GM12872 (cell line): ENCODE measurements around the gene CFAP107.

Experiments
- TF ChIP-seq, protein P1 (sequence below): IDR thresholded peaks from 3 replicates; pipeline ENCODE4 v1.5.1; 2011; ENCODE audit warnings: low read depth, mild to moderate bottlenecking, low read length, moderate library complexity; ENCODE audit not compliant: insufficient read depth

Gene CFAP107

GRCh38 chr1:12722626-12723025, 23.4 kb upstream of the CFAP107 start:
- TF ChIP-seq, protein P1, sequence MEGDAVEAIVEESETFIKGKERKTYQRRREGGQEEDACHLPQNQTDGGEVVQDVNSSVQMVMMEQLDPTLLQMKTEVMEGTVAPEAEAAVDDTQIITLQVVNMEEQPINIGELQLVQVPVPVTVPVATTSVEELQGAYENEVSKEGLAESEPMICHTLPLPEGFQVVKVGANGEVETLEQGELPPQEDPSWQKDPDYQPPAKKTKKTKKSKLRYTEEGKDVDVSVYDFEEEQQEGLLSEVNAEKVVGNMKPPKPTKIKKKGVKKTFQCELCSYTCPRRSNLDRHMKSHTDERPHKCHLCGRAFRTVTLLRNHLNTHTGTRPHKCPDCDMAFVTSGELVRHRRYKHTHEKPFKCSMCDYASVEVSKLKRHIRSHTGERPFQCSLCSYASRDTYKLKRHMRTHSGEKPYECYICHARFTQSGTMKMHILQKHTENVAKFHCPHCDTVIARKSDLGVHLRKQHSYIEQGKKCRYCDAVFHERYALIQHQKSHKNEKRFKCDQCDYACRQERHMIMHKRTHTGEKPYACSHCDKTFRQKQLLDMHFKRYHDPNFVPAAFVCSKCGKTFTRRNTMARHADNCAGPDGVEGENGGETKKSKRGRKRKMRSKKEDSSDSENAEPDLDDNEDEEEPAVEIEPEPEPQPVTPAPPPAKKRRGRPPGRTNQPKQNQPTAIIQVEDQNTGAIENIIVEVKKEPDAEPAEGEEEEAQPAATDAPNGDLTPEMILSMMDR = no peak

DNA sequence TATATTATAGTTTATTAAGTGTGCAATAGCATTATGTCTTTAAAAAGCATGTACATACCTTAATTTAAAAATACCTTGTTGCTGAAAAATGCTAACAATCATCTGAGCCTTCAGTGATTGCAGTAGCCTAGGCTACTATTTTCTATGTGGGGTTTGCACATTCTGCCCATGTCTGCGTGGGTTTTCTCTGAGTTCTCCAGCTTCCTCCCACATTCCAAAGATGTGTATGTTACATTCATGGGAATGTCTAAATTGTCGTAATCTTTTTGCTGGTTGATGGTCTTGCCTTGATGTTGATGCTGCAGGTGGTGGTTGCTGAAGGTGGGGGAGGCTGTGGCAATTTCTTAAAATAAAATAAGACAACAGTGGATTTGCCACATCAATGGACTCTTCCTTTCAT, 17.6 kb upstream of the CFAP107 start:
- TF ChIP-seq, protein P1 = no peak

DNA sequence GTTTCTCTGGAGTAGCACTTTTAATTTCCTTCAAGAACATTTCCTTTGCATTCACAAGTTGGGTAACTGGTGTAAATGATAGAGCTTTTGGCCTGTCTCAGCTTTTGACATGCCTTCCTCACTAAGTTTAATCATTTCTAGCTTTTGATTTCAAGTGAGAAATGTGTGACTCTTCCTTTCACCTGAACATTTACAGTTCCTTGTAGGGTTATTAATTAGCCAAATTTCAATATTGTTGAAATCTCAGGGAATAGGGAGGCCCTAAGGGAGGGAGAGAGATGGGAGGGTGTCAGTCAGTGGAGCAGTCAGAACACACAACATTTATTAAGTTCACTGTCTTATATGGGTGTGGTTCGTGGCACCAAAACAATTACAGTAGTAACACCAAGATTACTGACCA, 15.8 kb upstream of the CFAP107 start:
- TF ChIP-seq, protein P1 = no peak

DNA sequence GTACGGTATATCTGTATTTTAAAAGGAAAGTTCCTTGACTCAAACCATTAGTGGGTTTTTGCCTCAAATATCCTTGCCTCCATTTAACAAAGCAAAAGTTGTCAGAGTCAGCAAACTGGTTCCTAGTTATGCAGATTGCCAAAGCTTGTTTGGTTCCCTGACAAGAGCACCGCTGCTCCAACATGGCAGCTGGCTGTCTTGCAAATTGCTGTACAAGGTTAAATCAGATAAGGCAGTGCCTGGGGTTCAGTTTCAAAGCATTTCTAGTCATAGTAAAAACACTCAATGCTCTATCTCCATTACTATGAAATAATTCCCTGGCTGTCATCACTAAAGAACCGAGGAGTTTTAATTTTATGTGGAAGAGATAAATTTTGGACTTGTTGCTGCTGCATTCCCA, 11.3 kb upstream of the CFAP107 start:
- TF ChIP-seq, protein P1 = no peak

DNA sequence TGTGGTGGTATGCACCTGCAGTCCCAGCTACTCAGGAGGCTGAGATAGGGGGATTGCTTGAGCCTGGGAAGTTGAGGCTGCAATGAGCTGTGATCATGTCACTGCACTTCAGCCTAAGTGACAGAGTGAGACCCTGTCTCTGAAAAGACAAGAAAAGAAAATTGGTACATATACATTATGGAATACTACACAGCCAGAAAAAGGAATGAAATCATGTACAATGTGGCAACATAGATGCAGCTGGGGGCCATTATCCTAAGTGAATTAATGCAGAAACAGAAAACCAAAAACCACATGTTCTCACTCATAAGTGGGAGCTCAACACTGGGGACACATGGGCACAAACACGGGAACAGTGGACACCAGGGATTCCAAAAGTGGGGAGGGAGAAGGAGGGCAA, 7.1 kb upstream of the CFAP107 start:
- TF ChIP-seq, protein P1 = no peak

GRCh38 chr1:12739613-12740012, 6.4 kb upstream of the CFAP107 start:
- TF ChIP-seq, protein P1 = no peak

DNA sequence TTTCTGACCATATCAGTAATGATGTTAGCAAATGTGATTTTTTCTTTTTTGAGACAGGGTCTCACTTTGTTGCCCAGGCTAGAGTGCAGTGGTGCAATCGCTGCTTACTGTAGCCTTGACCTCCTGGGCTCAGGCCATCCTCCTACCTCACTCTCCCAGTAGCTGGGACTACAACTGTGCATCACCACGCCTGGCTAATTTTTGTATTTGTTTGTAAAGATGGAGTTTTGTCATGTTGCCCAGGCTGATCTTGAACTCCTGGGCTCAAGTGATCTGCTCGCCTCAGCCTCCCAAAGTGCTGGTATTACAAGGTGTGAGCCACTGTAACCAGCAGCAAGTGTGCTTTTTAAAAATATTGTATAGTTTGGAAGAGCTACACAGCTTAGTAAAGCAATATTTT, 4.1 kb upstream of the CFAP107 start:
- TF ChIP-seq, protein P1 = no peak
